GM04504 (cell line): Measurements from ENCODE around the gene ASB15.
A peak's percentile ranks its signal among the peaks of the same experiment; 100 is the strongest.
"Not testable (repeated sequence)": the region's sequence is repeated elsewhere in the genome, so short reads cannot be mapped to it uniquely, and the experiment has no call there.

ENCODE experiments used
- DNase-seq: peaks from one replicate; pipeline ENCODE4 v3.0.0-alpha.2; 2012; ENCODE audit warnings: low read depth

ASB15 gene

DNA sequence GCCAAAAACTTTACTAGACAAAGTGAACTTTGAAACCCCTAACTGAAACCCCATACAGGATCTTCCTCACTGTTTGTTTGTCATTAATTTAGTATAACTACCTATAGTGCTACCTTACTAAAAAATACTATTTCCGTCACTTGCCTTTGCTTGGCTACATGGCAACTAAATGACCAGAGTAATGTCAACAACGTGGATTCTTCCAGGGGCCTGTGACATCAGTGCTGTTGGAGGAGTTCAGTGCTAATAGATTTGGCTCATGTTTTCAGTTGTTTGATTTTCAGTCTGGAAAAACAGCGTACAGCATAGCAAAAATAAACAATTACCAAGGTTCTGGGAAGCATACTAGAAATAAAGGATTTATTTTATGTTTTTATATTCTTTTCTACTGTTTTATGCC lies 3.0 kb upstream of the ASB15 start:
- no peak for DNase-seq

- no peak for DNase-seq
These were observed 1.9 kb upstream of the ASB15 start for GRCh38 chr7:123599766-123600165.

GRCh38 chr7:123600876-123601275 lies 745 bp upstream of the ASB15 start:
- no peak for DNase-seq

GRCh38 chr7:123602648-123603047 lies 1.0 kb downstream of the ASB15 start:
- no peak for DNase-seq

DNA sequence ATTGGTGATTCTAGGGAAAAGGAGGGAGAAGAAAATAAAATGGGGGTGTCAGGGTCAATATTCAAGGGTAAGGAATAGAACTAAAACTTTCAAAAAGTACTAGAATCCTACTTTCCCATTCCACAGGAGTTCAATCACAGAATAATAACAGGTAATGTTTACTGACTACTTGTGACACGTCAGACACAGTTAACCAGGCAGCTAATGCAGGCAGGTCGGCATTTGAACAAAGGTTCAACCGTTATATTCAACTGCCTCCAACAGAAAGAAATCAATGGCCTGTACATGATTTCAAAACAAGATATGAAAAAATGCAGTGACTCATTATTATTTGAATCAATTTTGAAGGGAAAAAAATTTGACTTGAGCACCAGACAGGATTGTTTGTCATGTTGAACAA lies 3.1 kb downstream of the ASB15 start:
- DNase-seq: no peak

GRCh38 chr7:123607423-123607975 lies 5.9 kb downstream of the ASB15 start:
- DNase-seq: no peak

- DNase-seq: no peak
These were observed 7.6 kb downstream of the ASB15 start for GRCh38 chr7:123608991-123609882.

- DNase-seq: no peak
These were observed 8.2 kb downstream of the ASB15 start for GRCh38 chr7:123609883-123610239.

GRCh38 chr7:123612024-123612423 lies 10.4 kb downstream of the ASB15 start:
- DNase-seq: no peak

DNA sequence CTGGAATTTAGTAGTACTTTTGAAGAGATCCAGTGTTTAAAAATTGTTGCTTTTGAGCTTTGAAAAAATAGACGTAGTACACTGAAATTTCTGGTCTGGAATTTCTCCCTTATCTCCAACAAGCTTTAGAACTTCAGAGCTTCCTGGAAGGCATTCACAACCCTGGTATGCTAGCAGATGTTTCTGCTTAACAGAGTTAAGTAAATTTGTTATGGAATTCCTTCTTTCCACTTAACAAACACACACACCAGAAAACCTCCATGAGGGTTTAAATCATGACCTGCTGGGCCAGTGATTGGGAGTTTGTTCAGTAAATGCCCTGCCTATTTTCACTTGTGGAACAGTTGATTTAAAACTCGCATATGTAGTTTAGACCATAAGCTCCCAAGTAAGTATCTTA lies 13.7 kb downstream of the ASB15 start:
- DNase-seq: peak; percentile 13

DNA sequence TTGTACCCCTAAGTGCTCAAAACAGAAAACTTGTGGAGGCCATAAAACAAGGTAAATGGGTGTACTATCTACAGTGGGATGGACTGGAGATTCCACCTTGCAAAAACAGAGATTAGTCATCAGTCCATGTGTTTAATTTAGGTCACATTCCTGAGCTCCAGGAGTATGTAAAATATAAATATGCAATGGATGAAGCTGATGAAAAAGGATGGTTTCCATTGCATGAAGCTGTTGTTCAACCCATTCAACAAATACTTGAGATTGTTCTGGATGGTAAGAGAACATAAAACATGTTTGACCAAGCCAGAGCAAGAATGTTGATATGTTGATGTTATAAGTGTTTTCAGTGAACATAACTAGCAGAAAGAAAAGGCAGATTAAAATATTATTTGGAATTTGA lies 14.6 kb downstream of the ASB15 start:
- DNase-seq: no peak

- DNase-seq: no peak
These were observed 20.1 kb downstream of the ASB15 start for GRCh38 chr7:123621707-123622106.

GRCh38 chr7:123622660-123623386 lies 21.2 kb downstream of the ASB15 start:
- no peak for DNase-seq

DNA sequence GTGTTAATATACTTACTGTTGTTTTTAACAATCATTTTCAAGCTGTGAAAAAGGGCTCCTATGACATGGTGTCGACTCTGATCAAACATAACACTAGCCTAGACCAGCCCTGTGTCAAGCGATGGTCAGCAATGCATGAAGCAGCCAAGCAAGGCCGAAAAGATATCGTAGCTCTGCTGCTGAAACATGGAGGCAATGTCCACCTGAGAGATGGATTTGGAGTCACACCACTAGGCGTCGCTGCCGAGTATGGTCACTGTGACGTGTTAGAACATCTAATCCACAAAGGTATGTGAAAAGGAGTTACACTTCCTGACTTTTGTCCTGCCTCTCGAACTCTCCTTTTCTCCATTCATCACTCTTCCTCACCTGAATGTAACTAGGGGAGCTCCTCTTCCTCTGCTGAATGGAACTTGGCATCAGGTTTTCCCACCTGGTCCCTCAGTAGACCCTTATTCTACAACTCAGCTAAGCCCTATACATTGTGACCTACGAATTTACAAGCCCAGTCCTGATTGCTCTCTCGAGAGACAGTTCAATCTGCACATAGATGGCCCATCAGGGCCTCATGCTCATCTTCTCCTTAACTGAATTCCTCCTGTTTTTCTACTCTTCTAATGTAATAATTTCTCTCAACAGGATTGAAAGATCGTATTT lies 23.0 kb downstream of the ASB15 start:
- no peak for DNase-seq

- DNase-seq: no peak
These were observed 23.6 kb downstream of the ASB15 start for GRCh38 chr7:123625254-123625653.

DNA sequence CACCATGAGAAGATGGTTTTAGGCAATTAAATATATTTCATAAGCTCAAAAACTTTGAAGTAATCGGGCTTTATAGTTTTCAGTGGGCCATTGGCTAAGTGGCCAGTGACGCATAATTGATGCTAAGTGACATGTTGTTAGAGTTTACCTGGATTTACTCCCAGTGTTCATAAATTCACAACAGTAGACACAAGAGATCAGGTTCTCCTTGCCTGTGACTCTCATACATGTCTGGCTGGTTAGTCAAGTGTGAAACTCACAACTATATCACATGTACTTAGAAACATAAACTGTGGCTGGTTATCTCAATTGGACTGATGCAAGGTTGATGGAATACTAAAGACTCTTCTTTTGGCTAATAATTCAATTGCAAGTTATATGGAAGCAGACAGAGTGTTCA lies 26.2 kb downstream of the ASB15 start:
- no peak for DNase-seq

- no peak for DNase-seq
These were observed 27.2 kb downstream of the ASB15 start for GRCh38 chr7:123628829-123629228.

- DNase-seq: no peak
These were observed 27.7 kb downstream of the ASB15 start for GRCh38 chr7:123629281-123629680.

GRCh38 chr7:123632808-123633207 lies 31.2 kb downstream of the ASB15 start:
- no peak for DNase-seq

DNA sequence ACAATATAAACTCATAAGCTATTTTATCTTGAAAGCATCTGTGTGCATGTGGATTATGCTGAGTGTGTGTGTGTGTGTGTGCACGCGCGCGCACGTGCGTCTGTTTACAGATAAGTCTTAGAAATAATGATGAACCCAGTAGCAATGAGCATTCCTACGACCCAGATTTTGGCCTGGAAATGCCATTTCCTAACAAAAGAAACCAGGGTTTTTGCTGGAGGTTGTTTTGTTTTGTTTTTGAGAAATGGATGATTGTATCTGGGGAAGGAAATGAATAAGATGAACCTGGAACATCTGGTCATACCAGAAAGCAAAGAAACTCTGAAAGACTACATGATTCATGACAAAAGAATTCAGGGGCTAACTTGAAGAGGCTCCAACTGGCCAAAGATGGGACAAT lies 31.9 kb downstream of the ASB15 start:
- DNase-seq: peak; percentile 35

- DNase-seq: not testable (repeated sequence)
These were observed 32.5 kb downstream of the ASB15 start for GRCh38 chr7:123634011-123634573.
